Activated CD4-positive, alpha-beta T cell treated with anti-CD3 and anti-CD28 coated beads, Interleukin-2, amount 50 U/mL, for 1 hour (primary cell): Measurements from ENCODE around the gene CBX4.

Source experiments
- DNase-seq: peaks from one replicate; pipeline ENCODE4 v3.0.0-alpha.2; 2020

The CBX4 gene

GRCh38 chr17:79826841-79827578 lies 12.2 kb downstream of the CBX4 start:
- DNase-seq, result no peak

GRCh38 chr17:79826204-79826680 lies 13.0 kb downstream of the CBX4 start:
- DNase-seq, result no peak

- DNase-seq, result no peak
Observed at GRCh38 chr17:79825580-79825921, 13.7 kb downstream of the CBX4 start.

DNA sequence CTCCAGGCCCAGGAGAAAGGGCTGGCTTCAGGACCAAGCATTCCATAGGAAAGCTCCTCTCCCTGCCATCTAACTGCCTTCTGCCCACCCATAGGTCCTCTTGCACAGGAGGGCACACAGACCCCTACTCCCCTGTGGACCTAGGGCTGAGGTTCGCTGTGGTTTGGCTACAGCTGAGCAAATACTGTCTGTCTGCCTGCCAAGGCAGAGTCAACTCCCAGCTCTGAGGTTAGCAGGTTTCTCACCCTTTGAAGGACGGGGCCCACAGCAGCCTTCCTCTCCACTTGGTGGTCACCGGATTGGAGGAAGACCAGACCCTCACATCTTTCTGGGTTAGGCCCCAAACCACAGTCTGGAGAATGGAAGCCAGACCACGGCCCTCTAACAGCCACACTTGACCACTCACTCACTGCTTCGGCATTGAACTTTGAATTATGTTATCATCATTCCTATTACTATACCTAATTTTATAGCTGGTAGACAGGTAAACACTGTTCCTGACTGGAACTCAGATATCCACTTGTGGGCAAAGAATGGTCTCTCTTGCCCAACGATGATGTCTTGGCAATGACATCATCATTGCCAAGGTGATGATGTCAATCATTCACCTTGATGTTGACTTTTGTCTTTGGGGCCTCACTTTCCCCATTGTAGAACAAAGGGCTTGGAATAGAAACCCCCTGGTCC lies 14.2 kb downstream of the CBX4 start:
- no peak for DNase-seq

GRCh38 chr17:79824234-79824633 lies 15.0 kb downstream of the CBX4 start:
- DNase-seq, result no peak

- no peak for DNase-seq
Observed at GRCh38 chr17:79822583-79823124, 16.6 kb downstream of the CBX4 start.

- DNase-seq, result no peak
Observed at GRCh38 chr17:79821331-79822095, 17.7 kb downstream of the CBX4 start.

GRCh38 chr17:79820959-79821330 lies 18.3 kb downstream of the CBX4 start:
- no peak for DNase-seq

- DNase-seq, result no peak
Observed at GRCh38 chr17:79819534-79820276, 19.5 kb downstream of the CBX4 start.

DNA sequence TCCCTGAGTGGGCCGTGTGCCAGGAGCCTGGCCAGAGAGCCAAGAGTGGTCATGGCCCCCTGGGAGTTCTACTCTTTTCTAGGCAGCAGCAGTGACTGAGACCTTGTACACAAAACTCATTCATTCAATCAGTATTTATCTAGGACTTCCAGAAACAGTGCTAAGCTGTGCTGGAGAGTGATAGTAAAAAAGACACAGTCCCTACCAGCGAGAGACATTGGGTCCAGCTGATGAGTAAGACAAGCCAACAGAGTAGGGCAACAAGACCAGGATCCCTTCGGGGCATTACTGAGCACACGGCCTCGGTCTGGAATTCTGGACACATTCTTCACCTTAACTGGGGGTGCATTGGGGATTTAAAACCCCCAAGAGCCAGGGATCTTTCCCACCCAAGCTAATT lies 20.2 kb downstream of the CBX4 start:
- no peak for DNase-seq

- no peak for DNase-seq
Observed at GRCh38 chr17:79818026-79818758, 21.0 kb downstream of the CBX4 start.

DNA sequence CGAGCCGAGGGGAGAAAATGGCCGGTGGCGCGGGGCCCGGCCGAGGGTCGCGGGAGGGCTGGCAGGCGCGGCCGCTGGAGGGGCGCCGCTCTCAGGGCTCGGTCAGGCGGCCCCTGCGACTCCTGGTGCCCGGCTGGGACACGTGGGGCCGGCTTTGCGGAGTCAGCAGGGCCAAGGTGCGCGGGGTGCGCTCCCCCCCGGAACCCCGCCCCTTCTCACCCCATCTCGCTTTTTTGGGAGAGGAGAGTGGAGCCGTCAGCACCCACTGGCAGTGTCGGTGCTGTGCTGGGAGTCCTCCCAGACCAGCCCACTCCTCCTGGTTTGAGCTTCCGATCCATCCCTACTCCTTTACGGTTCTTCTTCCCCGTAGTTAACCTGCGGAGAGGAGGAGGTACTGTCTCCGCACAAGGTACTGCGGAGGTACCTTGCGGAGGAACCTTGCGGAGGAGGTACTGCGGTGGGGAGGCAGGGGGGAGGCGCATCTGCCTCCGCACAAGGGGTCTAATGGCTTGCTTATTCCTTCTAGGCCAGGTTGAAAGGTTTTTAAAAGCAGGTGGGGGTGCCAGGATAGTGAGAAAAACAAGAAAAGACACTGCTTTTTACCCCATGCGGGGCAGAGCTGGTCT lies 23.3 kb downstream of the CBX4 start:
- no peak for DNase-seq

DNA sequence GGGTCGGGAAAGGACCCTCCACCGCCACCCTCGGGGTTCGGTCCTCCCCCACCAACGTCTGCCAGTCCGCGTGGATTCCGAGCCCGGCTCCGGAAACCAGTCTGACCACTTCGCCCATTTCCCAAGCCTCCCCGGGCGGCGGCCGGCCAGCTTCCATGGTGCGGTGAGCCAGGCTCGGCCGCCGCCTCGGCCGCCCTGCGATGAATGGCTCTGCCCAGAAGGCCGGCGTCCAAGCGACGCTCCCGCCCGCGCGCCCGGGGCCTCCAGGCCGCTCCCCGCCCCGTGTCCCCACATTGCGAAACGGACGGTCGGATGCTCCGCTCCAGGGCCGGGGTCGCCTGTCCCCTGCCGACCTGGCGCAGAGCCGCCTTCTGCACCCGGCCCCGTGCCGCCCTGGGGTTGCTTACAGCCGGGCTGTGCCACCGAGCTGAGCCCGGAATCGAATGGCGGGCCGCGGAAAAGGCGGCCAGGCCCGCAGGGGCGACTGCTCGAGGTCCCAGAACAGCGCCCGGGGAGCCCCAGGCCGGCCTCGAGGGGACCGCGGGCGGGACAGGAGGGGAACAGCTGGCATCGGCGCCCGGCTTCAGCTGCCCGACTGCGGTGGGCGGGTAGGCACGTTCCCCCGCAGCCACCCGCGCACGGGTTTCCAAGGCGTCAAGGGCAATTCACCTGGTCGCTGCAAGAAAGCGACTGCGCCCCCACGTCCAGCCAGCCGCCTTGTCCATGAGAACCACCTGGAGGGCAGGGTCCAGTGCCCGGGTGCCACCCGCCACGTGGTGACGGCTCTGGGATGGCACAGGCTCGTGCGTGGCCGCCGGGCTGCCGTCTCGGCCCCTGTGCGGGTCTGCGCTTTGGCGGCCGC lies 24.0 kb downstream of the CBX4 start:
- no peak for DNase-seq

DNA sequence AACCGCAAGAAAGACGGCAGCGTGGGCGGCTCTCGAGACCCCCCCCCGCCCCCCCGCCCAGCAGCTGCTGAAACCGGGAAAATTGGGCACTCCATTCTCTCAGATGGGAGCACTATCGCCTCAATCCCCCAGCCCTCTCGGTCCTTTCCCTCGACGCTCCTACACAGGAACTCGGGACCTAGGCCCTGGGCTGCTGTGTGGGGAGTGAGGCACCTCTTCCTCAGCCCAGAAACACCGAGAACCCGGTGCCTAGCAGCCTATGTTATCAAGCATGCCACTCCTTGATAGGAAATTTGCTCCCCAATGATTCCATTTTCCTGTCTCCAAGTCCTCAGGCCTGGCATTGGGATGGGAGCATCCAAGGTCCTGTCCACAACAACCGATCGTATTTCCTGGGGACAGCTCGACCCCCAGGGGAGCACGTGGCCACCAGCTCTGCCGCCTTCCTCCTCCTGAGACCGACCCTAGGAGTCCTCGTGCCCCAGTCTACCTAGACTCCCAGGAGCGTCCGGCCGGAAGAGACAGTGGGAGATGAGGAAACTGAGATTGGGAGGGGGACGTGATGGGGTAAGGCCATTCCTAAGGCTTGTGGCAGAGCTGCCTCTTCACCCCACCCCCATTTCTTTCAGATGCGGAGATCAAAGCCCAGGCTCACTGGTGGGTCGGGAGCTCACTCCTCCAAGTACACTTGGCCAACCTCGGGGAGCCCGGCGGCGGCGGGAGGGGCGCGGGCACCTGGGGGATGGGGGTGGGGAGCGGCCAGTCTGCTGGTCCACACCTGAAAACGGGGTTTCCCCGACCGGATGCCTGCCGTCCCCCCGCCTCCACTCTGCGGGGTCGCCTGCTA lies 24.9 kb downstream of the CBX4 start:
- no peak for DNase-seq

GRCh38 chr17:79813297-79814126 lies 25.7 kb downstream of the CBX4 start:
- DNase-seq, result no peak

DNA sequence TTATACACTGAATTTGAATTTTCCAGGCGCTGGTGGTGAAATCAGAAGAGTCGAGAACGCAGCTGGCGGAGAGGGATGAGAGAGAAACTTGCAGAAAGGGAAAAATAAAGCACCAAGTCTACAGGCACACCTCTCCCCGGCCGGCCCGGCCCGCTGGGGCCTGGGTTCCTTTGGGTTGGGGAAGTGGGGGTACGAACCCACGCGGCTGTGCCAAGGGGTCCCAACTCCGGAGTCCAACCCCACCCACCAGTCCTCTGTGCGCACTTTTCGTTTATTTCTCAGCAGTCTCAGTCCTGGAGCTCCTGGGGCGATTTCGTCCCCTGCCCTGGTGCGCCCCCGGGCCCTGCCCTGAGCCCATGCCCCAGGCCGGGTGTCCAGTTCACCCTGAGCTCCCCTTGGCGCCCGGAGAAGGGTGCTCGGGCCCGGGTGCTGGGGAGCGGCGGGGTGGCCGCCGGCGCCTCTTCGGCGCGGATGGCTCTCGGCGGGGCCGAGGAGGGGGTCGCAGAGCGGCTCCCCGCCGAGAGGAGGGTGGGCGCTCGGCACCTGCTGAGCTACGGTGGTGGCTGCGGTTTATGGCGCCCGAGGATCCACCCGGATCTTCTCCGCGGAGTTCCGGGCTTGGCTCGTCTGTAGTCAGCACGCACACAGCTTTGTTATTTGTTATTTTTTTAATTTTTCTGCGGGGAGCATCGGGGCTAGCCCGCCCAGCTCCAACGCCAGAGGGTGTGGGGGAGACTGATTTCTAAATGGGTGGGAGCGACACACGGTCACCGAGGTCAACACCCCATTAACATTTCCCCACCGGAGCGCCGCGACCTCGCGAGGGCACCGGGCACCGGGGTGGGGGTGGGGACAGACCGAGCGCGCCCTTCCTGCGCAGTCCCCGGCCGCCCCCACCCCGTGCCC lies 26.6 kb downstream of the CBX4 start:
- no peak for DNase-seq

GRCh38 chr17:79811868-79812352 lies 27.3 kb downstream of the CBX4 start:
- DNase-seq, result no peak
